Activated effector memory CD4-positive, alpha-beta T cell treated with Interleukin-2 at 50 U/mL for 16 hours (primary cell): ENCODE results near the gene GPR135.
"Not testable (repeated sequence)": the region's sequence is repeated elsewhere in the genome, so short reads cannot be mapped to it uniquely, and the experiment has no call there.

Experiments
- DNase-seq: peaks from one replicate; pipeline ENCODE4 v3.0.0-alpha.2; 2020

Gene GPR135

GRCh38 chr14:59474172-59474571, 9.0 kb upstream of the GPR135 start:
- no peak for DNase-seq

DNA sequence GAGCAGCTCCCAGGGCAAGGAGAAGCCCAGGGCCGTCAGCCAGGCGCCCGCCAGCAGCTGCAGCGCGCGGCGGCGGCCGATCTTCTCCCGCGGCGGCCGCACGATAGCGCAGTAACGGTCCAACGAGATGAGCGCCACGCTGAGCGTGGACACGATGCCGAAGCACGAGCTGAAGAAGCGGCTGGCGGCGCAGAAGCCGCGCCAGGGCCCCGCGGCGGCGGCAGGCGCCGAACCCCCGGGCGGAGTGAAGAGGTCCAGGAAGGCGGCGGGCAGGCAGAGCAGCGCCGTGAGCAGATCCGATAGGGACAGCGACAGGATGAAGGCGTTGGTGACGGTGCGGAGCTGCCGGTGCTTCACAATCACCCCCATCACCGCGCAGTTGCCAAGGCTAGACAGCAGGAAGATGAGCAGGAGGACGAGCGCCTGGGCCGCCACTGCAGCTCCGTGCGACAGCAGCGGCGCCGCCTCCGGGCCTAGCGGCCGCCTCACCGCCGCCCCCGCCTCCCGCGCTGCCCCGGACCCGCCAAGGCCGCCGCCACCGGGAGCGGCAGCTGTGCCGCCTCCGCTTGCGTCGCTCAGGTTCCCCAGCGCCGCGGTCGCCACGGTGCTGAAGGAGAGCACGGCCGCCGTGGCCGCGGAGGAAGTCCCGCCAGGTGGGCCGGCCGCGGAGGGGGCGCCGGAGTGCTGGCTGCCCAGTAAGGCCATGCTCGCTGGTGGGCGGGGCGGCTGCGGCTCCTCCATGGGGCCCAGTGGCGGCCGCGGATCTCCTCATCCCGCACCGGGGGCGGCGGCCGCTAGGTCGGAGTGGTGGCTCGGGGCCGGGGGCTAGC, 479 bp downstream of the GPR135 start:
- DNase-seq, result peak; percentile 31

DNA sequence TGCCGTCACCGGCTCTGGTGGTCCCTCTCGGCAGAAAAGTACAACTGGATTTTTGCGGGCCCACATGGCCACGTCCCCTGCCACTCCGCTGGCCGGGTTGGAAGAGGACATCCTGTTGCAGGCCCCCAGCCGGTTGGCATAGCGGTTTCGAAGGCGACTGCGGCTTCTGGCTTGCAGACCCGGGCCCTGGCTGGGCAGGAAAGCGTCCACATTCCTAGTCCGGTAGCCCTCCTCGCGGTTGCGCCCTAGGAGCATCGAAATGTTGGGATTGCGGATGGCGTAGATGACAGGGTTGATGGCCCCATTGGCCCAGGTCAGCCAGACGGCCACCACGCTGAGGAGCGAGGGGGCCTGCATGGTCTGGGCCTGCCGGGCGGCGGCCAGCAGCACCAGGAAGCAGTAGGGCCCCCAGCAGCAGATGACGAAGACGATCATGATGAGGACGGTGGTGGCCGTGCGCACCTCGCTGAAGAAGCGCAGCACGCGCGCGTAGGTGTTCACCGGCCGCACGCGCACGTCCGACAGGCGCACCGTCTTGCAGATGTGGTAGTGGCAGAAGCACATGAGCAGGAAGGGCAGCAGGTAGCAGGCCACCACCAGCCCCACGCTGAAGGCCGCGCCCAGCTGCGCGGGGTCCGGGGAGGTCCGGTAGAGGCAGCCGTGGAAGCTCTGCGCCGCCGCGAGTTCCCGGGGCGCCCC, 1.2 kb downstream of the GPR135 start:
- DNase-seq, result peak; percentile 9

DNA sequence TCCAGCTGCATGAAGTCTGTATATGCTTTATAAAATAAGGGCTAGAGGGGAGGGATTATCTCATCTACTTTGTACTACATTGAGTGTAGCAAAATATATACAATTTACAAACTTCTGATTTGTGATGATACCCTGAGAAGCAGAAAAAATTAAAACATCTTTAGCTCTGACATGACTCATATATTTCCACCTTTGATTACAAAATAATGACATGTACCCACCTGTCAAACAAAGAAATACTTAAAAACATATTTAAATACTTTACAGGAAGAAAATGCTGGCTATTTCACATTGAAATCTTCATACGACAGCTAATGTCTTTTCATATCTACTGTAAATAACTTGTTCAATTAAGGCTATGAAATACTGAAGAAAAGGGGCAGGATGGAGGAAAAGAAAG, 3.3 kb downstream of the GPR135 start:
- DNase-seq, result no peak

GRCh38 chr14:59460378-59460777, 4.8 kb downstream of the GPR135 start:
- no peak for DNase-seq

DNA sequence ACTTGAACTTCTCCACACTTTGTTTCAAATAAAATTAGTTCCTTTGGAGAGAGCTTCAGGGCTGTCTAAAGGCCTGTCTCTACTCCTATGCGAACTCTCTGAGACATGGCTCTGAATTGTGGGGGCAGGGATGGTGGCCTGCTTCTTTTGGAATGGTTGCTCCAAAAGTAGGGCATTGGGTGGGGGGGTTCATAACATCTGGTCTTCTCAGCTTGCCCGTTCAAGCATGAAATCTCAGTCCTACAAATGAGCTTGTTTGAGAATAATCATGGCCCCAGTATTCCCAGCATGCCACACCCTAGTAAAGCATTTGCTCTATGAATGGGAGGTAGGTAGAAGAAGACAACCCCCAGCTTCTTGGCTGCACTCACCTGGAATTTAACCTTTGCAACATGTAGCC, 6.7 kb downstream of the GPR135 start:
- no peak for DNase-seq

GRCh38 chr14:59455411-59455810, 9.8 kb downstream of the GPR135 start:
- DNase-seq, result no peak

- no peak for DNase-seq
Measured at GRCh38 chr14:59454139-59454538, 11.0 kb downstream of the GPR135 start.

GRCh38 chr14:59451849-59452248, 13.3 kb downstream of the GPR135 start:
- DNase-seq, result no peak

GRCh38 chr14:59450716-59451115, 14.5 kb downstream of the GPR135 start:
- no peak for DNase-seq

GRCh38 chr14:59448673-59449072, 16.5 kb downstream of the GPR135 start:
- not testable (repeated sequence) for DNase-seq

DNA sequence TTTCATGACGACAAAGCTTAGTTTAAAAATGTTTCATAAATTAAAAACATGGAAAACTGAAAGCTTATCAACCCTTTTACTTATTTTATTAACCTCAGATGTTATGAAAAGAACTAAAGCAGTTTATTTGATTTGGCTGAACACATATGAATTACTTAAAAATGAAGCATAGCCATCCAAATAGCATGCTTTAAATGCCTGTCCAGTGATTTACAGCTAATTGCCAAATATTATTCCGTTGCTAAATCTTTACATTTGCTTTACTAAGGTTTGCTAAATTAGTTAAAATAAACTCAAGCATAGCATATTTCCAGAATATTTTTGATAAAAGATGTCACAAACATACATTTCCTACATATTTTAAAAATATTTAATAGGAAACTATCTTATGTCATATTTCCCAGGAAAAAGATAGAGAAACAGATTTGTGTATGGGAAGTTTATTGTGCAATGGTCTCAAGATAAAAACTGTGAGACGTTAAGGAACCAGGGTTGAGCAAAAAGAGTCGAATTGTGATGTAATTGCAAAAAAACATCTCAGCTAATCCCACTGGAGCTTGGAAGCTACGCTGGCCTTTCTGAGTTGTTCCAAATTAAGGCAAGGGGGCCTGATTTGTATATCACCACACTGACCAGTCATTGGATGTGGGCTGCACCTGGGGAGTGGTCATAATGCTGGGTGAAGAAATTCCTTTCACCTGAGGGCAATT, 25.8 kb downstream of the GPR135 start:
- DNase-seq, result no peak

DNA sequence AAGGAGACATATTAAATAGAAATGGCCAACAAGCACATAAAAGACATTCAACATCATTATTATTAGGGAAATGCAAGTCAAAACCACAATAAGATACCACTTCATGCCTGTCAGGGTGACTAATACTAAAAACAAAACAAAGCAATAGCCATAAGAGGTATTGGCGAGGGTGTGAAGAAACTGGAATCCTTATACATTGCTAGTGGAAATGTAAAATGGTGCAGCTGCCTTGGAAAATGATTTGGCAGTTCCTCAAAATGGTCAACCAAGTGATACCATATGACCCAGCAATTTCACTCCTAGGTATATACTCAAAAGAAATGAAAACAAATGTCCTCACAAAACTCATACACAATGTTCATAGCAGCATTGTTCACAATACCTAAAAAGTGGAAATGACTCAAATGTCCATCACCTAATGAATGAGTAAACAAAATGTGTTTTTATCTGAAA, 27.0 kb downstream of the GPR135 start:
- no peak for DNase-seq

DNA sequence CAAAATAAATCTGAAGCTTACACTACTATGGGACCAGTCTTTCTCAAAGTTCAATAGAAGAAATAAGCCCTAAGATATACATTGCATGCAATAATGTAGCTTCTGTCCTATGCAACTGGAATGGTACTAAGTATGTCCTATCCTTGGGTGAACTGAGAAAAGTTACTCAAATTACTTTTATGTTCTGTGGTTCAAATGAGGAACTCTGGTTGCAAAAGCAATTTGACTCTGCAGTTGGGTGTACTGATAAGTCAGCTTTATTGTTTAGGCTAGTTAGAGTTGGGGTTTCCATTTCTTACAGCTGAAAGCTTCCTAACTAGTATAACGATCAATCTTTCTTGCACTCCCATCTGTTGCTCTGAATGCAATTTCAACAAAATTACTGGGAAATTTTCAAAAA, 29.2 kb downstream of the GPR135 start:
- no peak for DNase-seq

- DNase-seq, result no peak
Measured at GRCh38 chr14:59435101-59435500, 30.1 kb downstream of the GPR135 start.

- DNase-seq, result no peak
Measured at GRCh38 chr14:59429790-59430189, 35.4 kb downstream of the GPR135 start.

DNA sequence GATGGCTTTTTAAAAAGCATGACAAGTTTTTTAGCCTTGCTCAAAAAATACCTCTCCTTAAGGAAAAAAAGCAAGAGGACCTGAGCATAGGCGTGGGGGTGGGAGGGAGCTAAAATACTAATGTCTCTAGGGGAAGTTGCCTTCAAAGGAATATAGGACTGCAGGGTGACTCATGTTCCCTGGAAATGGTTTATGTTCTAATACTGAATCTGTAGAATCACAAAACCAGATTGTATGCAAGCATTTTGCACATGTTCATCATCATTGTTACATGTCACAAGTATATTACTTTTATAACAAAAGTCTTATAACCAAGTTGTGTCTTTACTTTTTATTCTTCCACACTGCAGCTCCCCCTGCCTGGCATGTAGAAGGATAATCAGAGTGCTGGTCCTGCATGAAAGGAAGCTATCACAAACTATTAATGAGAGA, 36.6 kb downstream of the GPR135 start:
- no peak for DNase-seq

DNA sequence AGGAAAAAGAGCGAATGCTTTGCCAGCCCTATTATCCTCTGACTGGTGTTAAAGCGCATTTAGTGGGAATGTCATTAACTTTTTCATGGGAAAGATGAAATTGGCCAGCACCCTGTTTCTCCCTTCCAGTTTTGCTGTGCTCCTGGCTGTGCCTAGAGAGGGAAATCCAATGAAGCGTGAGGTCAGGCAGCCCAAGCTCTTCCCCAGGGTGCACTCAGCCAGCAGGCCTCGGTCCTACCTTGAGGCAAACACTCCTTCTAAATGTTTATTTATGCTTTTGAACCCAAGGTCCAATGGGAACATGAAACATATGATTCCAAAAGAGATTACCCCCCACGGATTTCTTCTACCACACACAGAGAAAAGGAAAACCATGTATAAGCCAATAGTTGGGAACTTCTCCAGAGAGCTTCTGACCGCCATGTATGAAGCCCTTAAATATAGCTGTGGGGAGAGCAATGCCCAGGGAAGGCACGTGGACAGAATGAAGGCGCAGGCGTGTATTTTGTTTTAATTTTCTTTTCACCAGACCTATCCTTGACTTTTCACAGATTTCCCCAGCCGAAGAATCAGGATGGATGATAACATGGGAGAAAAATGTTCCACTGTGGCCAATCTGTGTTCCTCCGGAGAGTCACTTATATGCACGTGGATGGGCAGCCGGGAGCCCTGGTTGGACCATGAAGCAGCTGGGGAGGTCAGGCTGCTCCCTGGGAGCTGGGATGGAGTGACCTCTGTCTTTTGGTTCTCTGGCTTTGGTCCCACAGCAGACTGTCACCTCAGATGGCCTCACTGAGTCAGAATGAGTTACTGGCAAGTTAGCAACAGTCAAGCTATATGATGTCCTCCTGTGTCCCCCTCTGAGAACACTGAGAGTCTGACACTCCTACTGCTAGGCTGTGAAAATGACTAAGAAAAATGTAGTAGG, 37.3 kb downstream of the GPR135 start:
- no peak for DNase-seq

- DNase-seq, result no peak
Measured at GRCh38 chr14:59425322-59425935, 39.8 kb downstream of the GPR135 start.

- no peak for DNase-seq
Measured at GRCh38 chr14:59424341-59425071, 40.7 kb downstream of the GPR135 start.
